K562 (cell line): Measurements from ENCODE around the gene EML3.

Source experiments
- ARID2 ChIP-seq: fragments of 450-650 bp; IDR thresholded peaks from 2 replicates; pipeline ENCODE4 v1.6.1; 2017; ENCODE audit warnings: antibody characterized with exemption, mild to moderate bottlenecking
- BCL6 ChIP-seq: fragments of 250-450 bp; sonication (Bioruptor Pico); IDR thresholded peaks from 2 replicates; pipeline ENCODE4 v1.4.0; 2020
- SIN3A ChIP-seq, 2 experiments: fragments of 150-350 bp in 1 of 2; IDR thresholded peaks; 2 replicates each; pipeline ENCODE4 v1.6.1; 2011 to 2016; ENCODE audit warnings: borderline replicate concordance in 2 of 2, low read depth in 2 of 2, low read length in 2 of 2, mild to moderate bottlenecking in 2 of 2, moderate library complexity in 2 of 2; ENCODE audit not compliant: control insufficient read depth in 1 of 2
- TAF7 ChIP-seq: fragments of 450-650 bp; IDR thresholded peaks from 2 replicates; pipeline ENCODE4 v1.6.1; 2016; ENCODE audit warnings: missing genetic modification characterization, missing compliant biosample characterization
- TEAD4 ChIP-seq, 2 experiments: sonication (generic) in 1 of 2; formaldehyde crosslinking in 1 of 2; IDR thresholded peaks; 2 replicates each; pipeline versions ENCODE4 v1.6.1 to v1.8.0; 2012 to 2022; ENCODE audit warnings: borderline replicate concordance in 1 of 2, inconsistent platforms in 1 of 2, low read length in 1 of 2, mild to moderate bottlenecking in 1 of 2, missing genetic modification reagents in 1 of 2
- TF ChIP-seq, protein P1 (sequence below), 2 experiments: fragments of 450-650 bp; conservative IDR thresholded peaks; 2 replicates each; pipeline ENCODE4 v1.6.1; 2017; ENCODE audit warnings: mild to moderate bottlenecking in 2 of 2, moderate library complexity in 2 of 2
- TF ChIP-seq, protein P2 (sequence below), 2 experiments: fragments of 450-650 bp; IDR thresholded peaks; 2 replicates each; pipeline ENCODE4 v1.6.1; 2016

DNA sequence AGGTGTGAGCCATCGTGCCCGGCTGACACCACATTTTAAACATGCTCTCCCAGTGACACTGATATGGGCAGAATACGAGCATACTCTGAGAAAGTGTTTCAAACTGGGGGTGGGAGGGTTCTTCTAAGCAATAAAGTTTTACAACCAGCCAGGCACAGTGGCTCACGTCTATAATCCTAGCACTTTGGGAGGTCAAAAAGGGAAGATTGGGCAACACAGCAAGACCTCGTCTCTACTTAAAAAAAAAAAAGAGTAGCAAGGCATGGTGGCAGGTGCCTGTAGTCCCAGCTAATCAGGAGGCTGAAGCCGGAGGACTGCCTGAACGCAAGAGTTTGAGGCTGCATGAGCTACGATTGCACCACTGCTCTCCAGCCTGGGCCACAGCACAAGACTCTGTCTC is 31.6 kb upstream of the EML3 start:
- TF ChIP-seq SIN3A (IDR thresholded peaks at IDR 0.05; ENCODE audit: borderline replicate concordance in 2 of 2, control insufficient read depth in 1 of 2, low read depth in 2 of 2, low read length in 2 of 2) (no peak), TEAD4 (IDR thresholded peaks at IDR 0.05; ENCODE audit: low read length) (no peak), TEAD4 (CRISPR knock-in tag; IDR thresholded peaks at IDR 0.05; ENCODE audit: borderline replicate concordance) (no peak), TAF7 (no peak), BCL6 (CRISPR knock-in tag) (no peak), ARID2 (no peak)
- TF ChIP-seq, protein P1, sequence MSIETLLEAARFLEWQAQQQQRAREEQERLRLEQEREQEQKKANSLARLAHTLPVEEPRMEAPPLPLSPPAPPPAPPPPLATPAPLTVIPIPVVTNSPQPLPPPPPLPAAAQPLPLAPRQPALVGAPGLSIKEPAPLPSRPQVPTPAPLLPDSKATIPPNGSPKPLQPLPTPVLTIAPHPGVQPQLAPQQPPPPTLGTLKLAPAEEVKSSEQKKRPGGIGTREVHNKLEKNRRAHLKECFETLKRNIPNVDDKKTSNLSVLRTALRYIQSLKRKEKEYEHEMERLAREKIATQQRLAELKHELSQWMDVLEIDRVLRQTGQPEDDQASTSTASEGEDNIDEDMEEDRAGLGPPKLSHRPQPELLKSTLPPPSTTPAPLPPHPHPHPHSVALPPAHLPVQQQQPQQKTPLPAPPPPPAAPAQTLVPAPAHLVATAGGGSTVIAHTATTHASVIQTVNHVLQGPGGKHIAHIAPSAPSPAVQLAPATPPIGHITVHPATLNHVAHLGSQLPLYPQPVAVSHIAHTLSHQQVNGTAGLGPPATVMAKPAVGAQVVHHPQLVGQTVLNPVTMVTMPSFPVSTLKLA (conservative IDR thresholded peaks at IDR 0.05) = no peak
- TF ChIP-seq, protein P2, sequence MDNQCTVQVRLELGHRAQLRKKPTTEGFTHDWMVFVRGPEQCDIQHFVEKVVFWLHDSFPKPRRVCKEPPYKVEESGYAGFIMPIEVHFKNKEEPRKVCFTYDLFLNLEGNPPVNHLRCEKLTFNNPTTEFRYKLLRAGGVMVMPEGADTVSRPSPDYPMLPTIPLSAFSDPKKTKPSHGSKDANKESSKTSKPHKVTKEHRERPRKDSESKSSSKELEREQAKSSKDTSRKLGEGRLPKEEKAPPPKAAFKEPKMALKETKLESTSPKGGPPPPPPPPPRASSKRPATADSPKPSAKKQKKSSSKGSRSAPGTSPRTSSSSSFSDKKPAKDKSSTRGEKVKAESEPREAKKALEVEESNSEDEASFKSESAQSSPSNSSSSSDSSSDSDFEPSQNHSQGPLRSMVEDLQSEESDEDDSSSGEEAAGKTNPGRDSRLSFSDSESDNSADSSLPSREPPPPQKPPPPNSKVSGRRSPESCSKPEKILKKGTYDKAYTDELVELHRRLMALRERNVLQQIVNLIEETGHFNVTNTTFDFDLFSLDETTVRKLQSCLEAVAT (IDR thresholded peaks at IDR 0.05) = no peak
